Mammary epithelial cell (primary cell): ENCODE measurements around the gene SULT1A1.

Experiments used
- CTCF ChIP-seq, 2 donors: IDR thresholded peaks in 1 of 2; conservative IDR thresholded peaks in 1 of 2; 2 replicates each; pipeline ENCODE4 v1.5.1; 2011 to 2012; ENCODE audit warnings: inconsistent platforms in 2 of 2, low read length in 2 of 2, mild to moderate bottlenecking in 2 of 2, control low read depth in 1 of 2, low read depth in 1 of 2; ENCODE audit not compliant: insufficient read depth in 1 of 2; ENCODE audit errors: extremely low read depth in 1 of 2
- EZH2 ChIP-seq: IDR thresholded peaks from 2 replicates; pipeline ENCODE4 v1.6.1; 2012; ENCODE audit warnings: low read length, inconsistent platforms, borderline replicate concordance

DNA sequence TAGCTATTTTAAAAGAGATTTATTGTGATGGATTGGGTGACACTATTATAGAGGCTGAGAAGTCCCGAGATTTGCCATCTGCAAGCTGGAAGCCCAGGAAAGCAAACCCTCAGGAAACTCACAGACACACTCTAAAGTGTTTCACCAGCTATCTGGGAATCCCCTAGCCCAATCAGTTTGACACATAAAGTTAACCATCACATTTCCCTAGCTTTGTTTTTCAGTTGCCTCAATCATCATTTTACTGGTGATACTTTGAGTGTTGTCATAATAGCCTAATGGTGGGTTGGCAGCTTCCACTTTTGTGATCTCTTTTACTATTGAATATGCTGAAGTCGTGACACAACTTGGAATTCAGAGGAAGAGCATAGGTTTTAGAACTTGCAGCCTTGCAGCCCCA lies 54.3 kb downstream of the SULT1A1 start:
- no peak for TF ChIP-seq CTCF (conservative IDR thresholded peaks at IDR 0.05 in 1 of 2, IDR thresholded peaks at IDR 0.05 in 1 of 2; ENCODE audit: extremely low read depth in 1 of 2, insufficient read depth in 1 of 2, low read depth in 1 of 2, low read length in 2 of 2)
- TF ChIP-seq EZH2 = no peak
